ENCODE data around the gene RPL36A.

The RPL36A gene

GRCh38 chrX:101393530-101394305 lies 2.9 kb downstream of the RPL36A start:
- DNase-seq, result no peak

- no peak for DNase-seq
Measured at GRCh38 chrX:101394372-101394771, 3.6 kb downstream of the RPL36A start.

GRCh38 chrX:101395789-101396188 lies 5.0 kb downstream of the RPL36A start:
- DNase-seq, result no peak

GRCh38 chrX:101397779-101398178 lies 7.0 kb downstream of the RPL36A start:
- DNase-seq, result no peak

GRCh38 chrX:101398694-101399093 lies 7.9 kb downstream of the RPL36A start:
- DNase-seq, result no peak

GRCh38 chrX:101399825-101400224 lies 9.0 kb downstream of the RPL36A start:
- DNase-seq, result no peak

- DNase-seq, result no peak
Measured at GRCh38 chrX:101407167-101407747, 16.4 kb downstream of the RPL36A start.

GRCh38 chrX:101407748-101408531 lies 17.1 kb downstream of the RPL36A start, which contains the start of the genes GLA and HNRNPH2:
GLA (minus strand) TSS chrX:101407925; CDS start chrX:101407903, 22 bp downstream.
HNRNPH2 (plus strand) TSS chrX:101408222; CDS start chrX:101411989, 3,767 bp downstream.
- DNase-seq, result peak; percentile 95

- no peak for DNase-seq
Measured at GRCh38 chrX:101408532-101408841, 17.7 kb downstream of the RPL36A start.

- no peak for DNase-seq
Measured at GRCh38 chrX:101409043-101409442, 18.2 kb downstream of the RPL36A start.

- DNase-seq, result no peak
Measured at GRCh38 chrX:101410461-101410860, 19.6 kb downstream of the RPL36A start.

- no peak for DNase-seq
Measured at GRCh38 chrX:101411984-101412383, 21.2 kb downstream of the RPL36A start.

GRCh38 chrX:101415180-101416145 lies 24.7 kb downstream of the RPL36A start:
- DNase-seq, result no peak

- DNase-seq, result no peak
Measured at GRCh38 chrX:101416691-101417090, 25.9 kb downstream of the RPL36A start.

GRCh38 chrX:101417190-101417589 lies 26.4 kb downstream of the RPL36A start:
- no peak for DNase-seq

GRCh38 chrX:101417981-101418841 lies 27.4 kb downstream of the RPL36A start:
- DNase-seq, result no peak

- DNase-seq, result no peak
Measured at GRCh38 chrX:101419489-101419888, 28.7 kb downstream of the RPL36A start.

GRCh38 chrX:101427954-101428353 lies 37.1 kb downstream of the RPL36A start:
- no peak for DNase-seq

- no peak for DNase-seq
Measured at GRCh38 chrX:101429934-101430333, 39.1 kb downstream of the RPL36A start.

- no peak for DNase-seq
Measured at GRCh38 chrX:101430457-101431078, 39.8 kb downstream of the RPL36A start.

GRCh38 chrX:101442085-101442484 lies 51.3 kb downstream of the RPL36A start:
- DNase-seq, result no peak
